HG02852 (cell line): ENCODE measurements around the gene SLC30A7.
"Not testable (repeated sequence)": the region's sequence is repeated elsewhere in the genome, so short reads cannot be mapped to it uniquely, and the experiment has no call there.

Source experiments
- ATAC-seq: cut with Tn5 transposase; IDR thresholded peaks from one replicate; pipeline ENCODE4 v1.9.1; 2021; ENCODE audit warnings: mild to moderate bottlenecking, moderate library complexity; ENCODE audit not compliant: unreplicated experiment

The SLC30A7 gene

DNA sequence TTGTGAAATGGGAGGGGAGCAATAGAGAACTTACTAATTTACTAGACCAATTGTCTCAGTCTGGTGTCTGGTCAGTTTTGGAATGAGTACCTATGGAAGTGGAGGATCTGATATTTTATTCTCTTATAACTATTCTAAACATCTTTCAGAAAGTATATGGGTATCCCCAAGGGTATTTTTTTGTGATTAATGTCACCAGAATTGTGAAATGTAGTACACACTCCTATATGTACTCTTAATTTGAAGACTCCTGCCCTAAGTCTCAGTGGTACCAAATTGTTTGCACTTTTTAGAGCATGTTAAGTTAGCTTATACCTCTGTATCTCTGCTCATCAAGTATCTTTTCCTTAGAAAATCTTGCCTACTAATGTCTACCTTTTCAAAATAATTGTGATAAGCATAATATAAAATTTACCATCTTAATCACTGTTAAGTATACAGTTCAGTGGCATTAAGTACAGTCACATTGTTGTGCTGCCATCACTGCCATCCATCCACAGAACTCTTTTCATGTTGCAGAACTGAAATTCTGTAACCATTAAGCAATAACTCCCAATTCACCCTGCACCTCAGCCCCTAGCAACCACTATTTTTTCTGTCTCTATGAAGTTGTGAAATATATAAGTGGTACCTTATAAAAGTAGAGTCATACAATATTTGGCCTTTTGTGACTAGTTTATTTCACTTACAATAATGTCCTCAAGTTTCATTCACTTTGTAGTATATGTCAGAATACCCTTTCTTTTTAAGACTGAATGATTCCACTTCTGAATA lies 40.5 kb downstream of the SLC30A7 start:
- no peak for ATAC-seq

DNA sequence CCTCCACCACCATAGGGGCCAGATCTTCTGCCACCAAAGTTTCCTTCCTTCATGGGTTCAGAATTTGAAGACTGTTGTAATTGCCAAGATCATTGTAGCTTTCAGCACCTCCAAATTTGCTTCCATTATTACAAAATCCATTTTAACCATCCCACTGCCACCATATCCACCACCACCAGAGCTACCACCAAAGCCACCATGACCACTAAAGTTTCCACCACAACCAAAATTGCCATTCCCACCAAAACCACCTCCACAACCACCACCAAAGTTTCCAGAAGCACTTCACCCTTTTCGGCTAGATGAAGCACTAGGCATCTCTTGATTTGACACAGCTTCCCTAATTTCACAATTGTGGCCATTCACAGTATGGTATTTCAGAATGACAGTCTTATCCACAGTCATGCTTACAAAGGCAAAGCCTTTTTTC lies 45.2 kb downstream of the SLC30A7 start:
- peak; percentile 57 for ATAC-seq

DNA sequence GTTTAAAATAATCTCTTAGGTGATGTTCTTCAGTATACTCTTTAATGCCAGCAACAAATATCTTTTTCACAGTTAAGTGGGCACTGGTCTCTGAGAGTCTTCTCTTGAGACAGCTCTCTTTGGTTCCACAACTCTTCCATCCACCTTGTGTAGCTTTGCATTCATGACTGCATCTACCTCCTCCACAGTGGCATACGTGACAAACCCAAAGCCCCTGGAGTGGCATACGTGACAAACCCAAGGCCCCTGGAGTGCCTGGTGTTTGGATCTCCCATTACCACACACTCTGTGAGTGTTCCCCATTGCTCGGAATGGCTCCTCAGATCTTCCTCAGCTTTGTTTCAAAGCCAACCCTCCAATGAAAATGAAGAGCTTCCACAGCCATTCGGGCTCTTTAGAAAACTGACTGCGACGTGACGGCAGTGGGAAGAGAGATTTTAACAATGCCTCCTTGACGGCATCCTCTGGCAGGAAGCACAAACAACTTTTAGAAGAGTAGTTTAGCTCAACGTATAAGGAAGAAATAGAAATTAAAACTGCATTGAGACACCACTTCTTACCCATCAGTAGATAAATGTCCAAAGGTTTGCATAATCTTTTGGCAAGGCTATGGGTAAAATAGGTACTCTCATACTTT lies 45.8 kb downstream of the SLC30A7 start:
- no peak for ATAC-seq

DNA sequence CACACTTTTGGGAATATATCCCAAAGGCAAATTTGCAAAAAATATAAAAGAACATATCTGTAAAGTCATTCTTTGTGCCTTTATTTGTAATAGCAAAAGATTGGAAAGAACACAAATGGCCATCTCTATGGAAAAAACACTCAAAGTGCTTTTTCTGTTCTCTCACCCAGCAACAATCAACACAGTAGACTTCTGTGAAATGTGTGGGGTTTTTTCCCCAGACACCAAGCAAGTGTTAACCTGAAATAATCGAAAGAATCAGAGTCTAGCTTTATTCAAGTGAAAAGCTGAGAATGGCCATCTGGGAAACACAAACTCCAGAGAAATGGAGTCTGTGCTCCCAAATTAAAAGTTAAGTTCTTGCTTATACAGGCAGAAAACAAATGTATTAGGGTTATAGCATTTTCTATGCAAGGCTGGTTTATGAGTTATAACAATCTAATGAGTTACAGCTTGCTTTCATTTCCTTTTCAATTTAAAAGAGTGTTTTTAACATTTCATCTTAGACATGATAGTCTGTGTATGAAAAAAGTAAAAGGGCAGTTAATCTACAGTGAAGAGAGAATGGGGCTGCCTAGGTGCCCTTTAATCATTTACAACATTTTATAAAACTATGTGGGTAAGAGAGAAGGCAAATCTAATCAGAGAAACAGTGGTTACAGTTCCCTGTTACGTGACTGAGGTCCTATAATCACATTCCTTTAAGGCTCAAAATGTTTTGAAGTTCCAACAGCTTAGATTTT lies 46.6 kb downstream of the SLC30A7 start:
- ATAC-seq = no peak

DNA sequence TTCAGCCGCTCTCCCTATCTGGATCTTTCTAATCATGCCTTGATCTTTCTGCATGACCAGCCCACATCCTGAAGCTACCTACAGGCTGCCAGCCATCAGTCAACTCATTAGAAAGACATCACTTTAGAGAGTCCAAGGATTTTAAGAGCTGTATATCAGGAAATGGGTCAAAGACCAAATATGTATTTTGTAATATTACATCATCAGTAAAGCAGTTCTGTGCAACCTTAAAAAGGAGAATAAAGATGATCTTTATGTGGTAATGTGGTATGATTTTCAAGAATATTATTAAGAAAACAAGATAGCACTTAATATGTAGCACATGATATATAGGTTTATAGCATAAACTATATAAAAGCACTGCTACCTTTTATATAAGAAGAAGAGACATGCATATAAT lies 47.6 kb downstream of the SLC30A7 start:
- ATAC-seq = no peak

DNA sequence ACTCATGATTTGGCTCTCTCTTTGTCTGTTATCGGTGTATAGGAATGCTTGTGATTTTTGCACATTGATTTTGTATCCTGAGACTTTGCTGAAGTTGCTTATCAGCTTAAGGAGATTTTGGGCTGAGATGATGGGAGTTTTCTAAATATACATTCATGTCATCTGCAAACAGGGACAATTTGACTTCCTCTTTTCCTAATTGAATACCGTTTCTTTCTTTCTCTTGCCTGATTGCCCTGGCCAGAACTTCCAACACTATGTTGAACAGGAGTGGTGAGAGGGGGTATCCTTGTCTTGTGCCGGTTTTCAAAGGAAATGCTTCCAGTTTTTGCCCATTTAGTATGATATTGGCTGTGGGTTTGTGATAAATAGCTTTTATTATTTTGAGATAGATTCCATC lies 50.2 kb downstream of the SLC30A7 start:
- not testable (repeated sequence) for ATAC-seq

DNA sequence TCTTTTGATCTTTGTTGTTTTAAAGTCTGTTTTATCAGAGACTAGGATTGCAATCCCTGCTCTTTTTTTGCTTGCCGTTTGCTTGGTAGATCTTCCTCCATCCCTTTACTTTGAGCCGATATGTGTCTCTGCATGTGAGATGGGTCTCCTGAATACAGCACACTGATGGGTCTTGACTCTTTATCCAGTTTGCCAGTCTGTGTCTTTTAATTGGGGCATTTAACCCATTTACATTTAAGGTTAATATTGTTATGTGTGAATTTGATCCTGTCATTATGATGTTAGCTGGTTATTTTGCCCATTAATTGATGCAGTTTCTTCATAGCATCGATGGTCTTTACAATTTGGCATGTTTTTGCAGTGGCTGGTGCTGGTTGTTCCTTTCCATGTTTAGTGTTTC lies 51.9 kb downstream of the SLC30A7 start:
- not testable (repeated sequence) for ATAC-seq

DNA sequence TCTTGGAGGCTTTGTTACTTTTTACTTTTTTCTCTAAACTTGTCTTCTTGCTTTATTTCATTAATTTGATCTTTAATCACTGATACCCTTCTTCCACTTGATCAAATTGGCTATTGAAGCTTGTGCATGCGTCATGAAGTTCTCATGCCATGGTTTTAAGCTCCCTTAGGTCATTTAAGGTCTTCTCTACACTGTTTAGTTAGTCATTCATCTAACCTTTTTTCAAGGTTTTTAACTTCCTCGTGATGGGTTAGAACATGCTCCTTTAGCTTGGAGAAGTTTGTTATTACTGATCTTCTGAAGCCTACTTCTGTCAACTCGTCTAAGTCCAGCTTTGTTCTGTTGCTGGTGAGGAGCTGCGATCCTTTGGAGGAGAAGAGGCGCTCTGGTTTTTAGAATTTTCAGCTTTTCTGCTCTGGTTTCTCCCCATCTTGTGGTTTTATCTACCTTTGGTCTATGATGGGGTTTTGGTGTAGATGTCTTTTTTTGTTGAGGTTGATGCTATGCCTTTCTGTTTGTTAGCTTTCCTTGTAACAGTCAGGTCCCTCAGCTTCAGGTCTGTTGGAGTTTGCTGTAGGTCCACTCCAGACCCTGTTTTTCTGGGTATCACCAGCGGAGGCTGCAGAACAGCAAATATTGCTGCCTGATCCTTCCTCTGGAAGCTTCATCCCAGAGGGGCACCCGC lies 53.0 kb downstream of the SLC30A7 start:
- not testable (repeated sequence) for ATAC-seq

DNA sequence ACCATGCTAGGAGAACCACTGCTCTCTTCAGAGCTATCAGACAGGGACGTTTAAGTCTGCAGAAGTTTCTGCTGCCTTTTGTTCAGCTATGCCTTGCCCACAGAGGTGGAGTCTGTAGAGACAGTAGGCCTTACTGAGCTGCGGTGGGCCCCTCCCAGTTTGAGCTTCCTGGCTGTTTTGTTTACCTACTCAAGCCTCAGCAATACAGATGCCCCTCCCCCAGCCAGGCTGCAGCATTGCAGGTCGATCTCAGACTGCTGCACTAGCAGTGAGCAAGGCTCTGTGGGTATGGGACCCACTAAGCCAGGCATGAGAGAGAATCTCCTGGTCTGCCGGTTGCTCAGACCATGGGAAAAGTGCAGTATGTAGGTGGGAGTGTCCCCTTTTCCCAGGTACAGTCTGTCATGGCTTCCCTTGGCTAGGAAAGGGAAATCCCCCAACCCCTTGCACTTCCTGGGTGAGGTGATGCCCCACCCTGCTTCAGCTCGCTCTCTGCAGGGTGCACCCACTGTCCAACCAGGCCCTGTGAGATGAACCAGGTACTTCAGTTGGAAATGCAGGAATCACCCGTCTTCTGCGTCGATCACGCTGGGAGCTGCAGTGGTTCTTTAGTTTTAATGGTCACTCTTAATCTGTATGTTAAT lies 53.7 kb downstream of the SLC30A7 start:
- peak; percentile 86 for ATAC-seq

DNA sequence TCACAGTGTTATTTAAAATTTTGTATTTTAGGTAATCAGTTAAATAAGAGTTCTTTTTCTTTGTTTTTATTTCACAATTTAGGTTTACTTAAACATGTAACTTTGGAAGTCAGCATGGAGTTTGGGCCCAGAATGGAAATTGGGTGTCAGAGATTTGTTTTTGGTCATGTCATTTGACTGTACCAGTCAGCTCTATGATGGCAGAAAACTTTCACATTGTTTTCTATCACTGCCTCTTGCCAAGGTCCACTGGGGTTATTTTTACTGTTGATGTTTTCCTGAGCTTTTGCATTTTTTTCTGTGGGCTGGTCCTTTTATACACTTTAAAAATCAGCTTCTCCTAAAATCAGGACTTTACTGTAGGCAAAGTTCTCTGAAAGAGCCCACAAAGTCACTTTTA lies 54.4 kb downstream of the SLC30A7 start:
- no peak for ATAC-seq

DNA sequence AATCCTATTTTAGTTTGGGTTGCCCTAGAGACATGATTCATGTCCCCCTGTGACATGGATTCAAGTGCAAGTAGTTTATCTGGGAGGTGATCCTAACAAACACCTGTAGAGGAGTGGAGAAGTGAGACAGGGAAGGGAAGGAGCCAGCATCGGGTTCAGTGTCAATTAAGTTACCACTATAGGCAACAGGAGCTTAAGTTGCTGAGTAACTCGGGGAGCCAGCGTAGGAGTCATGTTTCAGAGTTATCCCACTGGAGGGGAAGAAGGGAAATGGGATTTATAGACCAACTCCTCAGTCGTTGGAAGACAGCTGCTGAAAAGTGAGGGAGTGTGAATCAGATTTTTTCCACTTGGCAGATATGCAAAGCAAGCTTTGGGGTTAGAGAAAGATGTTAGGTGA lies 54.9 kb downstream of the SLC30A7 start:
- ATAC-seq = no peak

DNA sequence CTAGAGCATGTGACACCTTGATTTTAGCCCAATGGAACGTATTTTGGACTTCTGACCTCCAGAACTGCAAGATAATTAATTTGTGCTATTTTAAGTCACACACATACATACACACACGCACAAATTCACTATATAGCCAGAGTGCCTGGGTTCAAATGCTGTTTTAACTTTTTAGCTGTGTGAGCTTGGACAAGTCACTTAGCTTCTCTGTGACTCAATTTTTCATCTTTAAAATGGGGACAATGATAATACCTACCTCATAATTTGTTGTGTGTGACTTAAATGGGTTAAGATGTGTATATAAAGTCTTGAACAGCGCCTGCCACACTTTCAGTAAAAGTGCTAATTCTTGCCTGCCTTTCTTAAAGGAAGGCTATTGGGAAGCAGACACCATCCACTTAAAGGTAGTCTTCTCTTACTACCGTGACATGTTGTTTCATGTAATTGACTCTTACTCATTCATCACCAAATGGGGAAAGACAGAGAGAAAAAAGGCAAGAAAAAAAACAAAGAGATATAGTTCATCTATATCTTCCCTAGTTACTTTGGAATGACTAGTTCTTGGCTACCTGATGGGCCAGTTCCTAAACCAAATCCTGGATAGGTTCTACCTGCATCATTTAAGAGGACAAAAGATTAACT lies 56.3 kb downstream of the SLC30A7 start:
- ATAC-seq = no peak

DNA sequence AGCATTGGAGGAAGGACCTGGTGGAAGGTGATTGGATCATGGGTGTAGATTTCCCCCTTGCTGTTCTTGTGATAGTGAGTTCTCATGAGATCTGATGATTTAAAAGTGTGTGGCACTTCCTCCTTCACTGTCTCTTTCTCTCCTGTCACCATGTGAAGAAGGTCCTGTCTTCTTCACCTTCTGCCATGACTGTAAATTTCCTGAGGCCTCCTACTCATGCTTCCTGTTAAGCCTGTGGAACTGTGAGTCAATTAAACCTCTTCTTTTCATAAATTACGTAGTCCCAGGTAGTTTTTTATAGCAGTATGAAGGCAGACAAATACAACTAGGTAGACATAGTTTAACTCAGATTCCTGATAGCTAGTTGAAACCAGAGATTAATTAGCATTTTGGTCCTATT lies 57.1 kb downstream of the SLC30A7 start:
- not testable (repeated sequence) for ATAC-seq

DNA sequence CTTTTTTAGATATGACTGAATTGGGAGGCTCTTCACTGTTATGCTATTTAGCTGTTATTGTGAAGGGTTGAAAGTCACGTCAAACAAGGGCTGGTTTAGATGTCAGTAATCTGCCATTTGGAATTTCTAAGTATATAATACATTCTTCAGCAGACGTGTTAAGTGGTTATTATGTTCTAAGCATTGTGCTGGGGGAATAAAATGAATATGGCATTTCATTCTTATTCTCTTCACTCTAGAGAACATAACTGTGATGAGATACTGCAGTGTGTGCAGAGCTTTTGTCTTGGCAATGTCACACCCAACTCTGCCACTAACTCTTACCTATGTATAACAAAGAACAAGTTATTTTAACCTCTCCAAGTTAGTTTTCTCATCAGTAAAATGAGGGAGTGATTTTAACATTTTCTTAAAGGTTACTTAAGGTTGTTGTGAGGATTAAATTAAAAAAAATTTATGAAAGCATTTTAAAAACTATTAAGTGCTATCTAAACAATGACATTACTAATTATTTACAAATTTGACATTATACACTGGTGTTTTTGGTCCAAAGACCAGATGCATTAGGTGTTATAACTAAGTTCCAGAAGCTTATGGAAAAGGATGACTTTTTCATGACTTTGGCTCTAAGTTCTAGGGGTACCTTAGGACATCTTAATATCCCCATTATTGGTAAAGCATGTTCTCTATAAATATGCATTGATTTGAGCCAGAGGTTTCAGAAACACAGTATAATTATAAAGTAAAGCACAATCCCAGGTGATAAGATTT lies 58.3 kb downstream of the SLC30A7 start:
- ATAC-seq = no peak

DNA sequence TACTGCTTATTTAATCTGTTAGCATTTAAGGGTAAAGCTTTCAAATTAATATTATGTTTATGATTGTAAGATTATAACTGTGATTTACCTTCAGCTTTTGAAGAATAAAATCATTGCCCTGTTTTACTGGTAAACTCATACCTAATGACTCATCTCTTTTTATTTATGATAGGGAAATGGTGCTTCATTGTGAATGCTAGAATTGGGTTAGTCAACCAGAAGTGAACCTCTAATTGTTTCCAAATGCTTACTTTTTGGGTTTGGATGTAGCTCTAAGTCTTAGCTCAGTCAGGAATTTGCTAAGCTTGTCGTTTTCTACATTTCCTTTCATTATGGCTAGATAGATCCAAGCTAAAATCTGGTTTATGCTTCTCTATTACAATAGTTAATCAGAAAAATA lies 59.4 kb downstream of the SLC30A7 start:
- no peak for ATAC-seq

DNA sequence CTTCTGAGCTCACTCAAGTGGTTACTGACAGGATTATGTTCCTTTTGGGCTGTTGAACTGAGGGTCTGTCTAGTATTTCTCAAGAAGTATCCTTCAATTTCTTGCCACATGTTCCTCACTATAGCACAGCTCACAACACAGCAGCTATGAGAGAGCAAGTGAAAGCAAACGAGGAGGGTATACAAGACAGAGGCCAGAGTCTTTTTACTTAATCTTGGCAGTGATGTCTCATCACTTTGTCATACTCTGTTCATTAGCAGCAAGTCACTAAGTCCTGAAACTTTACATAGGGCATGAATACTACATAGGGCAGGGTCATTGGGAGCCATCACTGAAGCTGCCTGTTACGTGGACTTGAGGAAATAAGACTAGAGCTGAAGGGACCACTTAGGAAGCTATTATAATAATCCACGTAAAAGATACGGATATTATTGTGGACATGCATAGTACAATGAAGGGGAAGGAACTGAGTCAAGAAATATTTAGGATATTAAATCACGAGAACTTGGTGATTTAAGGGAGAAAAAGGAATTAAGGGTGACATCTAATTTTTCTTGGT lies 63.7 kb downstream of the SLC30A7 start:
- no peak for ATAC-seq

DNA sequence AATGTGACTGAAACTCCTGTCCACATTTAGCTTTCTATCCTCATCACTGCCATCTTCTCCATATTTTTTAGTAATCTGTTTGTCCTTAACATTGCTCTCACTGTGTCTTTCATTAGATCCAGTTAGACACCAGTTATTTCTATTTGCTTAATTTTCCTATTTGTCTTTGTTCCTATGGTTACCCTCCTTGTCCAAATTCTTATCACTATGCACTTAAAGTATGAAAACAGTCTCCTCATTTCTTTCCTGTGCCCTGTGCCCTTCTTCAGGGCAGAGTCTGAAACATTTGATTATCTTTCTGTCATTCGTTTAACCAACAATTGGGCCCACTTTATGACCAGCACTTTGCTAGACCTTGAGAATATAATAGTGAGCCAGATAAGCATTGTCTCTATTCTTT lies 64.2 kb downstream of the SLC30A7 start:
- no peak for ATAC-seq

DNA sequence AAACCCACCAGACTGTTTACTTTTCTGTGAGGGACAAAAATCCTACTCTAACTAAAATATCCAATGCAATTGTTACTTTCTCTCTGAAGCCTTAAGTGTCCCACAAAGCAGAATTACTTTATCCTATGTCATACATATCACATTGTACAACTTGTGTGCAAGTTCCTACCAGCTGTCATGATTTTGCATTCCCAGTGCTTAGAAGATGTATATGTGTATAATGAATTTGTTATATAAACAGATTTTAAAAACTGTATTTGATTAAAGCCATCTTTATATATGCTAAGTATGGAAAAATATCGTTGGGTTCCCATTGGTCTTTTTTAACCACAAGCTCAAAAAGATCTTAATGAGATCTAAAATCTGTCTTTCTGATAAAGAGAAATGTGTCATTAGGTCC lies 72.7 kb downstream of the SLC30A7 start:
- ATAC-seq = no peak

DNA sequence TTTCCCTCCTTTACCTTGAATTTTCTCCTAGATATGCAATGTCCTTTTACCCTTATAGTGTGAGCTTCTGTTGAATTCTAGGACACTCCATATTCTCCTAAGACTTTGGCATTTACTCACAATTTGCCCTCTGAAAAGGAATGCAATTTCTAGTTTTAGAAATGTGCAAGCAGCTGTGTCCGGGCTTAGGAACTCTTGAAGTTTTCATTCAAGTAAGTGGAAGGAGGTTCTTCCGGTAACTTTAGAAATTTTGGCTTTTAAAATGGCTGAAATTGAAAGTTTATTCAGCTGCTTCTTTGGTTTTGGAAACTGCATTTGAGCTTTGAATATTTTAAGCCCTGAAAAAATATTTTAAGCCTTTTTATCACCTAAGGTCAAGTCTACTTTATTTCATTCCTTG lies 73.4 kb downstream of the SLC30A7 start:
- ATAC-seq = no peak
